ENCODE results near the gene DND1.
"Not testable (repeated sequence)": the region's sequence is repeated elsewhere in the genome, so short reads cannot be mapped to it uniquely, and the experiment has no call there.

The DND1 gene

DNA sequence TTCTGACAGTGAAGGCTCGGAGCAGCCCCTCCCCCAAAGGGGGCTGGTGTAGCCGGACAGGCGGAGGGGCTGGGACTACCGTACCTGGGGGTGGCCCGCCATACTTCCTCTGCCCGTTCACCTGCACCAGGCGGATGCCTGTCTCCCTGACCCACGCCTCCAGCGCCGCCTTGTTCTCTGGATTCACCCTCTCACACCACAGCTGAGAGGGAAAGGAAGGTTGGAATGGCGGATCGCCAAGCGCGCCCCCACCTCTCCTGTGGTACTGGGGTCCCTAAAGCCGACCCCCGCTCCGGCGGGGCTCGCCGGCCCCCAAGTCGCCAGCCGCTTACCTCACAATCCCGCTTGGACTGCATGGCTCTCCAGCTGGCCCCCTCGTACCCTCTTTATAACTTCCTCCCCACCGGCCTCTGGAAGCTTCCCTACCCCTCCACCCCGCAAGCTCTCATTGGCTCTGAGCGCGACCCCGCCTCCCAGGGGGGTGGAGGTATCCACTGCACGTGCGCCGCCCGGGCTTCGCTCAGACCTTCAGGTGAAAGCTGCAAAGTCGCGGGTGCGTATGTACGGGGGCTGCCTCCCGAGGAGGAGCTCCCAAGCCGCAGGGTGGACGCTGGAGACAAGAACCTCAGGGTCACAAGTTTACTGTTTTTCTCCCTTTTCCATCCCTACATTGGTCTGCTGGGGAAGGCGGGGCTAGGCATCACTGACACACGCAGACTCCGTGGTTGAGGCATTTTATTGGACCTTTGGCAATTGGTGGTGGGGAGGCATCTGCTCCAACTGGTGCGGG lies at the start of gene DND1:
Gene DND1 (minus strand): TSS at position 390 of the 790 bp plus-strand sequence. CDS start 34 bp downstream, at position 356.
- no peak for DNase-seq

GRCh38 chr5:140721395-140721794 lies 48.0 kb upstream of the DND1 start:
- not testable (repeated sequence) for DNase-seq

DNA sequence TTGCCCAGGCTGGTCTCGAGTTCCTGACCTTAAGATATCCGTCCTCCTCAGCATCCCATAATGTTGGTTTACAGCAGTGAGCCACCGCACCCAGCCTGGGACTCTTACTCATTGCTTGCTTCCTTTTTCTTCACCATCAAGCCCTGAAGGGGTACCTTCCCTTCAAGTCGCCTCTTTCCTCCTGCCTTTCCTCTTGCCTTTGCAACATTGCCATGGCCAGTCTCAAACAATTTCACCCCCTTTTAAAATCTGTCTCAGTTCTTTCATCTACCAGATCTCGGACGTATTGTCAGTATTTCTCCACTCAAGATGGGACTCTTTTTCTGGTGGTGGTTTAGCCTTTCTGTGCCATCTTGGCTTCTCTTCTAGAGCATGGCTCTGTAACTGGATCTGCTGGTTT lies 47.4 kb upstream of the DND1 start:
- DNase-seq = not testable (repeated sequence)

- no peak for DNase-seq
Observed at GRCh38 chr5:140718266-140718592, 44.9 kb upstream of the DND1 start.

DNA sequence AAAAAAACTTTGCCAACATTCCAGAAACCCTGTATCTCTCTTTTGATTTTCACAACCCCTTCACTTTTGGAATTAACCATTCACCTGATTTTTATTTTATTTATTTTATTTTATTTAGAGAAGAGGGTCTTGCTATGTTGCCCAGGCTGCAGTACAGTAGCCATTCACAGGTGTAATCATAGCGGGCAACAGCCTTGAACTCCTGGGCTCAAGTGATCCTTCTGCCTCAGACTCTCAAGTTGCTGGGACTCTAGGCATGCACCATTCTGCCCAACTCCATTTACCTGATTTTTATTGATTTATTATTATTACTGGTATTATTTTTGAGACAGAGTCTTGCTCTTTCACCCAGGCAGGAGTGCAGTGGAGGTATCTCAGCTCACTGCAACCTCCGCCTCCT lies 42.9 kb upstream of the DND1 start:
- DNase-seq = not testable (repeated sequence)

DNA sequence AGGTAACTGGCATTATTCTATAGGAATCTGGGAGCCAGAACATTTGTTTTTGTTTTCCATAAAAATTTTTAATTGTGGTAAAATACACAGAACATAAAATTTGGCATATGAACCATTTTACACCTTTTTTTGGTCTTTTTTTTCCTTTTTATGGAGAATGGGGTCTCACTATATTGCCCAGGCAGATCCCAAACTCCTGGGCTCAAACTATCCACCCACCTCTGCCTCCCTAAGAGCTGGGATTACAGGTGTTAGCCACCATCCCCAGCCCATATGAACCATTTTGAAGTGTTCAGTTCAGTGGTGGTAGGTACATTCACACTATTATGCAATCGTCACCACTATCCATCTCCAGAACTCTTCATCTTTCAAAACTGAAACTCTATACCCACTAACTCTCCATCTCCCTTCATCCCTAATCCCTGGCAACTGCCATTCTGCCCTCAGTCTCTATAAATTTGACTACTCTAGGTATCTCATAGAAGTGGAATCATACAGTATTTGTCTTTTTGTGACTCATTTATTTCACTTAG lies 40.3 kb upstream of the DND1 start:
- no peak for DNase-seq

DNA sequence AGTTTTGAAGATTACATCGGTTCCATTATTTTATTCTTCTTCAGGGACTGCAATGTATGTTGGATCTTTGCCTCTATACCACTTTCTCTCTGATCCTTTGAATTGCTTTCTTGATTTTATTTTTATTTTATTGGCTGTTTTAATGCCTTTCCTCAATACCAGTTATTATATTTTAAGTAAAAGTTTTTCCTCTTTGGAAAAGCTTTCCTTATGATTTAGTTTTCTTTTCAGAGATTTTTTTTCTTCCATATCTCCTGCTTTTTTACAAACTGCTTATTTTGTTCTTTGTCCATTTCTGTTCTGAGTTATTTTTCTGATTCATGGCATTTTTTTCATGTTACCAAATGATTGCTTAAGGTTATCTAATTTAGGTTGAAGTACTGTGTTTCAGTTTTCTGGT lies 38.4 kb upstream of the DND1 start:
- DNase-seq = no peak

GRCh38 chr5:140710899-140711552 lies 37.6 kb upstream of the DND1 start:
- DNase-seq = peak; percentile 83

DNA sequence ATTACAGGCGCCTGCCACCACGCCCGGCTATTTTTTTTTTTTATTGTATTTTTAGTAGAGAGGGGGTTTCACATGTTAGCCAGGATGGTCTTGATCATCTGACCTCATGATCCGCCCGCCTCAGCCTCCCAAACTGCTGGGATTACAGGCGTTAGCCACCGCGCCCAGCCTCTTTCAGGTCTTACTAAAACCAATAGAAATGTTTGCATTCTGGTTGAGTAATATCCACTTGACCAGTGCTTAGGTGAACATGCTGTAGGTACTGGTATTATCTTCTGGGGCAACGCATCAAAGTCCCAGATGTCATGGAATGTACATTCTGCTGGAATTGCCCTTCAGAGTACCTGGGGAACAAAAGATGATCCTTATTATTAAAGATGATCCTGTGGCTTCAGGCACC lies 35.4 kb upstream of the DND1 start:
- DNase-seq = not testable (repeated sequence)

- DNase-seq = no peak
Observed at GRCh38 chr5:140707812-140708211, 34.4 kb upstream of the DND1 start.

- DNase-seq = peak; percentile 94
Observed at GRCh38 chr5:140700177-140701144, 27.1 kb upstream of the DND1 start, which contains the start of gene ZMAT2. TSS of gene ZMAT2 (plus strand) at chr5:140700447. CDS start at chr5:140700461, 14 bp downstream.

- no peak for DNase-seq
Observed at GRCh38 chr5:140696891-140697492, 23.6 kb upstream of the DND1 start.

- DNase-seq = no peak
Observed at GRCh38 chr5:140694276-140694675, 20.9 kb upstream of the DND1 start.

GRCh38 chr5:140690941-140691924 lies 17.9 kb upstream of the DND1 start, which contains the start of the genes HARS1 and HARS2:
TSS of gene HARS1 (minus strand) at chr5:140691370. CDS start at chr5:140691304, 66 bp downstream.
TSS of gene HARS2 (plus strand) at chr5:140691455. CDS start at chr5:140691649, 194 bp downstream.
- peak; percentile 85 for DNase-seq

DNA sequence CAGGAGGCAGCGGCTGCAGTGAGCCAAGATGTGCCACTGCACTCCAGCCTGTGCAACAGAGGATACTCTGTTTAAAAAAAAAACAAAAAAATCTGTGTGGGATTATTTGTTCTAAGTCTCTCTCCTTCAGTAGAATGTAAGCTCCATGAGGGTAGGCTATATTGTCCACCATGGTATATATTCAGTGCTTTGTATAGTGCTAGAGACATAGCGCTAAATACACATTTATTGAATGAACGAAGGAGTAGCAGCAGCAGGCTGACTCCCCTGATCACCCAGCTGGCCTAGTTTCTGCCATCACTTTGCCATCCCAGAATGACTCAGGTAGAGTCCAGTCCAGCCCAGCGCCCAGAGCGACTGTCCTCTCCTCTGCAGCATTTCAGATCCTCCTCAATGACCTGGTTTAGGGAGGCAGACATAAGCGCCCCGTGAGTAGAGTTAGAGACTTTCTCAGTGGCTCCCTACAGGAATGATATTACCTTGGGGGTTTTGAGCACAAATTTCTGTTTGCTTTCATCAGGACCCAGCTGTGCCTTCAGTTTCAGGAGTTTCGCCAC lies 17.1 kb upstream of the DND1 start:
- no peak for DNase-seq

- no peak for DNase-seq
Observed at GRCh38 chr5:140678993-140679392, 5.6 kb upstream of the DND1 start.

DNA sequence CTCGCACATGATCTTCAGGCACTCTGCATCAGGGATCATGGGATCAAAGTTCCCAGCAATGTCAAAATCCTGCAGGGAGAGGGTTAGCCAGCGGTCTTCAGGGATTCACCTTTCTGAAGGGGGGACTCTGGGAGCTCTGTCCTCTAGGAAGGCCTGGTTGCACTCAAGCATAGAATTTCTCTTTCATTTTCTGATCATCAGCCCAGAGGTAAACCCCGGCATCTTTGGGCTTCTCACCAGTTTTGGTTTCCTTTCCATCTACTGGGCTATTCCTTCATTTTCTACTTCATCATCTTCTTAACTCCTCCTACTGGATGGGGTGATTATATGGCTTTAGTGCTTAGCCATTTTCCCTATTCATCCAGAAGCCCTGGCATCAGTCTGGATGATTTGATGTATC lies 4.6 kb upstream of the DND1 start:
- DNase-seq = no peak

GRCh38 chr5:140674629-140675028 lies 1.3 kb upstream of the DND1 start:
- DNase-seq = no peak

GRCh38 chr5:140674211-140674610 lies 835 bp upstream of the DND1 start:
- DNase-seq = no peak

- no peak for DNase-seq
Observed at GRCh38 chr5:140672455-140673186, 755 bp downstream of the DND1 start.
